ENCODE results near the gene LENEP.

Gene LENEP, protein sequence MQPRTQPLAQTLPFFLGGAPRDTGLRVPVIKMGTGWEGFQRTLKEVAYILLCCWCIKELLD

DNA sequence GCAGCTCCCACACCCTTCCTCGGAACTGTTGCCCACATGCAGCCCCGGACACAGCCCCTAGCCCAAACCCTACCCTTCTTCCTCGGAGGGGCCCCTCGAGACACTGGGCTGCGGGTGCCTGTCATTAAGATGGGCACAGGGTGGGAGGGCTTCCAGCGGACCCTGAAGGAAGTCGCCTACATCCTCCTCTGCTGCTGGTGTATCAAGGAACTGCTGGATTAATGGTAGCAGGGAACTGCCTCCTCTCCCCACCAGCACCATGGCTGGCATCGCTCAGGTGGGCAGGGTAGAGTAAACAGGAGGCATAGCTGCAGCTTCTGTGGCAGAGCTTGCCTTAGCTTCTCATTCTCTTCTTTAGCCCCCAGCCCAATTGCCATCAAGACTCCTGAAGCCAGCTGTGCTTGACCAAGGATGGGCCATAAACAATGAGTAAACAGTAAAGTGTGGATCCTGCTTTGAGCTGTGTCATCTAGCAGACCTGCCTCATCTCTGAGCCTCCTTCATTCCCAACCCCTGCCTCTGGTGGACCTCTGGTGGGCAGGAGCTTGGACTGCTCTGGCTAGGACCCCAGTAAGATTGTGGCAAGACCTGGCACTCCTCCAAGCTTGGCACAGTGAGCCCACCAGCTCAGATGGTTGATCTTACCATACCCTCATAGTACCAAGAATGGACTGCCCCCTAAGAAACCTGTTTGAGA lies at the start of gene LENEP:
Gene LENEP (plus strand): TSS at position 15 of the 697 bp plus-strand sequence. CDS start 22 bp downstream, at position 37.
- DNase-seq = no peak

DNA sequence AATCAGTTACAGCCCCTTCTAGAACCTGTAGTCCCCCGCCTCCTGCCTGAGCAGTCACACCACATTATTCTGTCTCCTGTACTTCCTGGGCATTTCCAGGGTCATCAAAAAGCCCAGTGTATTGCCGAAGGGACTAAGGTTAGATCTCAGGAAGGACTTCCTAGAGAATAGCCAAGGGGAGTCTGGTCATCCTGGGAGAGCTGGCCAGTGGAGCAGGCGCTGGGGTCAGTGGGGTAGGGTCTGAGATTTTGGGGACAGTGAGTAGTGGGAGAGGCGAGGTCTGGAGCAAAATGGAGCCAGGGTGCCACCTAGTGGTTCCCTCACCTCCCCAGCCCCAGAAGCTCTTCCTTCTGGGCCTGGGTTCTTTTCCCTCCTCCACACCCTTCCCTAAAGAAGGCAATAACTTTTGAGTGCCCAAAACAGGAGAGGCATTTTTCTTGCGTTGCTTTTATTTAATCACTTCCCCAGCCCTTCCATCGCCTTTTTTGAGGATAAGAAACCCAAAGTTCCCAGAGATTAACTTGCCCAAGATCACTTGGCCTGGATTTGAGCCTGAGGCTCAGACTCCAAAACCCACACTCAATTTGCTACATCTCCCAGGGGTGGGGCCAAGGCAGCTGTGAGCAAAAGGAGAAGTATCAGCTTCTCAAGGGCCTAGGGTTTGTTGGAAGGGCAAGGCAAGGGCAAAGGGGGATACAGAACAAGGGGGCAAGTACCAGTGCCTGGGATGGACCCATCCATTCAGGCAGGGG lies 49.6 kb upstream of the LENEP start:
- peak; percentile 33 to 52 for DNase-seq

DNA sequence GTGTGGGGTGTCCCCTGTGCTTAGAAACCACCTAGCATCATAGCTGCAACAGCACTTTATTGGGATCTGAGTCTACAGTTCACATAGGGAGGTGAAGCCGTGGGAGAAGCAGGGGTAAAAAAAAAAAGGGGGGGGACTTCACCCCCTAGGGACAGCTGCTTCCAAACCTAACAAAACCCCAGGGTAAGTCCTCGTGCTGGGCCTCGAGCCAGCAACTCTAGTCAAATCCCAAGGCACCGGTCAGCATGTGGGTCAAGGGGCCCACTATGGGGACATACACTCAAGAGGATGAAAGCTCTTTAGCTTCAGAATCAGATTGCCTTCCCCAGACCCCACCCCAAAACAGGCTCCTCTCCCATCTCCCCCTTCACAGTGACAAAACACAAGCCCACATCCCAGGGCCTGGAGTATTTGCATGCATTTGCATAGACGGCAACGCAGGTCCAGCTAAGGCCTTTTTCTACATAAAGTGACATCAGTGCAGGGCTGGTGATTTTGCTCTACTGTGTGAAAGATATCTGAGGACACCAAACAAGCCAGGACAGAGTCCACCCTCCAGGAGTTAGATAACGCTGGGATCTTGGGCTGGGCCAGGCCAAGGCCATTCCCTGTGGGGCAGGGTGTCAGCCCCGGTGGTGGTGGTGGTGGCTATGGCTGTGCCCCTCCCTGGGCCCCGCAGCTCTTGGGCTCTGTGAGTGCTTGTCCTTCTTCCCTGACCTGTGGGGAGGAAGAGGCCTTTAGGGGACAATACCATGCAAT lies 48.8 kb upstream of the LENEP start:
- DNase-seq = no peak

DNA sequence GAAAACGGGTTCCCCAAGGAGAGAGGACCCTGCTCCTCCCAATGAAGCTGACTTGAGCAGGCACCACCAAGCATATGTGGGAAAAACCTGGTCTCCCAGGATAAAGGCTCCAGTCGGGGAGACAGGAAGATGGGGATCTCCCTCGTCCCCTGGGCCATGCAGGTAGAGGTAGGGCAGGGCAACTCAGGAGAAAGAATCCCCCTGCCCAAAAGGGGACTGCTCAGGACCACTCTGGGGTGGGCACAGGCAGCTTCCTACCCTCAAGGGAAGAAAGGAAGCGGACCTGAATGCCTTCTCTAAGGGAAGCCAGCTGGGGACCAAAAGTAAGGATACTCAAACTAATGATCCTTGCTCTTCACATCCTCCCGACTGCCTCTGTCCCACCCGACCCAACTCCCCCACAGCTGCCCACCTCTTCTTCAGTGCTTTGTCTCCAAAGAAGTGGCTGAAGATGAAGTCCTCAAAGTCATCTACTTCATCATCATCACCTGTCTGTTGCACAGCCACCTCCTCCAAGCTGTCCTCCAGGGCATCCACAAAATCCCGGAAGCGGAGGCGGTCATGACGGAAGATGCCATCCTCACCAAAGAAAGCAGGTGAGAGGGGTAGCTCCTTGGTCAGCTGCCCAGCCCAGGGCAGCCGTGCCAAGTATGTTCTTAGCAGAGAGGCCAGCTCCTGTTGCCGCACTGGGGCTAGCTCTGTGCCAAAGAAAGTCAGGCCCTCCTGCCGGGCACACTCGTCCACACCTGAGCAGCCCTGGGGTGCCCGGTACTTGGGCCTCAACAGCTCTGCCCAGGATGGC lies 48.0 kb upstream of the LENEP start:
- no peak for DNase-seq

DNA sequence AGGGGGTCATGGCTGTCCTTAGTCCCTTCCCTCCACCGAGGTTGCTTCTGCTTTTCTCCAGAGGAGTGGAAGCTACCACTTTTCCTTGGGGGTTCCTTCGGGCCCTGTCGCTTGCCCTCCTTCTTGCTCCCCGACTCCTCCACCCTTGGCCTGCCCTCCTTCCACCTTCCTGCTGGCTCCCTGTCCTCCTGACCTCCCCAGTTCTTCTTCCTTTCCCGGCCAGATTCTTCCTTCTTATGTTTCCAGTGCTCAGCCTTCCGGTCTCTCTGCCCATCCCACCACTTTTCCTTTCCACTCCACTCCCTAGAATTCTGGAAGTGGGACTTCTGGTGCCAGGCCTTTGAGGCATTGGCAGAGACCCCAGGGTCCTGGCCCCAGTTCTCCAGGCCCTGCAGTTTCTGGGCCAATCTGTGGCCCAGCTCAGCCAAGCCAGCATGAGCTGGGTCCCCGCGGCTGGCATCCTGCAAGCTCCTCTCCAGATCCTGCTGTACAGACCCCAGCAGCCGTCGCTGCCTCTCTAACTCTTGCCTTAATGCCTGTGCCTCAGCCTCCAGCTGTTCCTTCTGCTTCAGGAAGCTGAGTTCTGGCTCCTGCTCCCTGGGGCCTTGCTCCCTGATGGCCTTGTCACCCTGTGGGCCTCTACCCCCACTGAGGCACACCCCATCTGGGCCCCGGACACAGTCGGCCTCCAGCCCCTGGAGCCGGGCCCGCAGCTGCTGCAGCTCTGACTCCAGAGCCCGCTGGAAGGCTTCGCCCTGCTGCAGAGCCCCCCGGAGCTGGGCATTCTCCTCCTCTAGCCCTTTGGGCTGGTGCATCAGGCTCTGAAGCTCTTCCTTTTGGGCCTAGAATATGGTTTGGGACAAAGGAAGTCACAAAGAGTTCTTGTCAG lies 47.2 kb upstream of the LENEP start:
- DNase-seq = no peak

DNA sequence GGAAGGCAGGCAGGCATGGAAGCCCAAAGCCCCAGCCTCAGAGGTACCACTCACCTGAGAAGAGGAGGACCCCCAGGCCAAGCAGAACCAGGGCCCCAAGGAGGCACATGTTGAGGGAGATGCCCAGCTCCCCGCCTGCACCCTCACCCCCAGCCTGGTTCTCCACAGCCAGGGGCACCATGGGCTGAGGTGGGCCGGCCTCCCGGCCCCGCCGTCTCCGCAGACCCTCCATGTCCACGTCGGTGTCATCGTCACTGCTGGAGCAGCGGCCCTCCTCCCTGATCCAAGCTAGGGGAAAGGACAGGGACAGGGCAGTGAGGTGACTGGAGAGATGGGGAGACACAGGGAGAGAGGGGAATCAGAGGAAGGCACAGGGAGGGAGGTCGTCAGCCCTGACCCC lies 45.3 kb upstream of the LENEP start:
- DNase-seq = no peak

DNA sequence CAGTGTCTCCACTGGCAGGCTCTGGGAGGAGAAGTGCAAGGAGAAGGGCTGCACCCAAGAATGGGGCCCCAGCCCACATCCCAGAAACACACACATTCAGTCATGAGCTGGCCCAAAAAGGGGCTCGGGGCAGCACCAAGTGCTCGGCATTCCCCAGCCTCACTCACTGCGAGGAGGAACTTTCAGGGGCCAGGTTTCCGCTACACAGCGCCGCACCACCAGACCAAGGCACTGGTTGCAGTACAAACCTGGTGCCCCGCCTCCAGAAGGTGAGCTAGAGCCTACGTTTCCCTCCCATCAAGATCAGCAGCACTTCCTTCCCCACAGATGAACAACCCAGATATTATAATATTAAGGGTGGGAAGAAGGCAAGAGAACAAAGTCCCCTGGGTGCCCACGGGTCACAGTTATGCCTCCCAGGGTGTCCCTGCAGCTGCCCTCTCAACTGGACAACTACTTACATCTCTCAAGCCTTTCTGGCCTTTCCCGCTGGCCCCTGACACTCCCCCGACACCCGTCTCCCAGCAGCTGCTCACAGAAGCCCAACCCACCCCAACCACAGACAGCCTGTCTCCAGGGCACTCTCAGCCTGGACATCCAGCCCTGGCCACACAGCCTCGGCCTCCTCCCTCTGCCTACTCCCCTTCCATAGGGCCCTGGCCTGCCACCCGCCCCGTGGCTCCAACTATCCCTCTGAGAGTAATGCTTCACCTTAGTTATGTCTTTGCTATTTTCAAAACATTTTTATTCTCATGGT lies 41.3 kb upstream of the LENEP start:
- peak; percentile 71 to 81 for DNase-seq

DNA sequence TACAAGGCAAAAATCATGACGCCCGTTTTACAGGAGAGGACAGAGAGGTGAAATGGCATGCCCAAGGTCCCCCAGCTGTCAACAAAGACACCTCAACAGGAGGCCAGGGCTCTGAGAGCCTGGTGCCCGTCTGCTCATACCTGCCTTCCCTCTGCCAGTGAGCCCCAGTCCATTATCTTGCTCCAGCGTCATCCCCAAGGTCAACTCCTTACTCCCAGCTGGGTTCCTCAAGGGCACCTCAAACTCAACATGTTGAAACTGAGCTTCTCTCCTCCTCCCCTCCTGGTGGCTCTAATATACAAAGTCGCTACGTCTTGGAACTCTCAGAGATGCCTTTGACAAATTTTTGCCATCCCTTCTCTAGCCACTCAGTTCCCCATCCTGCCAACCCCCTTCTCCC lies 40.7 kb upstream of the LENEP start:
- DNase-seq = peak in 1 of 2 donors; percentile 29

DNA sequence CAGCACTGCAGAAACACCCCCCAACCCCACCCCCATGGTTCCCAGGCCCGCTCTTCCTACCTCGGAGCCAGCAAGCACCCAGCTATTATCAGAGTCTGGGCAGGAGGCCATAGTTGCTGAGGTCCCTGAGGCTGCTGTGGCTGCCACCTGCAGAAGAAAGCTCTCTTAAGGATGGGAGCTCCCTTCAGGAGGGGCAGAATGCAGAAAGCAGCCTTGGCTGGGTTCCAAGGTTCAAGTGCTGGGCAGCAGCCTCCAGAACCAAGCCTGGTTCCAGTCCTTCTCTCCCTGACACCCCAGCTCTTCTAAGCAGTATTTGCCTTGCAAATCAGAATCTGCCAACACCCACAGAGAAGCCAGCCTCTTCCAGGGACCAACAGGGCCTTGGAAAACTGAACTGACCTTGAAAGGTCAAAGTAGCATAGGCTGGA lies 39.8 kb upstream of the LENEP start:
- no peak for DNase-seq

DNA sequence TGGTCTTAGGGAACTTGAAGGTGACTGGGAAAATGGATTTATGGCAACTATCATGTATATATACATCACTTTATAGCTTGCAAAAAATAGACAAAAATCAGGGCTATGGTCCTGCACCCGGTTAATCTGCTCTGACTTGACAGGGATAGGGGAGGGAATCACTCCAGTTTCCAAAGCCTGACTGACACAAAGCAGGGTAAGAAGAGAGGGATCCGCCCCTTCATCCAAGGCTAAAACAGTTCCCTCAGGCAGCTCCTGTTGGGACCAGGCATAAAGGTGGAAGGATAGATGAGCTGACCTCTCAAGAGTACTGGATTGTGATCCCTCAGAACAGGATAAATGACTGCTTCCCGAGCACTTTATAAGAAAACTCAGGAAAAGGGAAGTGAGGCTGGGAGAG lies 38.8 kb upstream of the LENEP start:
- no peak for DNase-seq

DNA sequence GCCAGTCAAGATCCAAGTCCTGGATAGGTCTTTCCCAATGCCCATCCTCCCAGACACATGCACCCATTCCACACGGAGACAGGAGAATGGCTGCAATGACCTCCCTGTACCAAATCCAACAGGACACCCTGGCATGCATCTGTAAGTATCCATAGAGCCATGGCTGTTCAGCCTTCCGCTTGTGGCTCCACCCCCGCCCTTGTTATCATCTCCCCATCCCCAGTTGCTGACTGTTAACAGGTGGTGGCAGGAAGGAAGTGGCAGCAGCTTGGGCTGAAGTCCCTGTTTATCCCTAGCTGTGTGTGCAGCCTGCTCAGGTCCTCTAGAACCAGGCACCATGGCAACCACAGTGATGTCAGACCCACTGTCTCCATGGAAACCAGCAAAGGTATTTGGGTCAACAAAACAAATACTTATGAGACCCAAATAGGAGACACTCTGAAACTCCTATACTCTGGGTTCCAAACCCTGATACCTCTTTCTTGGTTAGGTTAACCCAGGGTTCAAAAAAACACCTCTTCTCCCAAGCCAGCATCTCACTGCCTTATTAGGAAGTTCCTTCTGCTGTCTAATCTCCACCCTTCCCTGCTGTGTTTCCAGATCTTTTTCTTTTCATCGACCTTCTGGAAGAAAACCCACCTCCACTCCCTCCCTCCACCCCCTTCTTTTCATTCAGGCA lies 38.2 kb upstream of the LENEP start:
- DNase-seq = peak; percentile 98 to 99

DNA sequence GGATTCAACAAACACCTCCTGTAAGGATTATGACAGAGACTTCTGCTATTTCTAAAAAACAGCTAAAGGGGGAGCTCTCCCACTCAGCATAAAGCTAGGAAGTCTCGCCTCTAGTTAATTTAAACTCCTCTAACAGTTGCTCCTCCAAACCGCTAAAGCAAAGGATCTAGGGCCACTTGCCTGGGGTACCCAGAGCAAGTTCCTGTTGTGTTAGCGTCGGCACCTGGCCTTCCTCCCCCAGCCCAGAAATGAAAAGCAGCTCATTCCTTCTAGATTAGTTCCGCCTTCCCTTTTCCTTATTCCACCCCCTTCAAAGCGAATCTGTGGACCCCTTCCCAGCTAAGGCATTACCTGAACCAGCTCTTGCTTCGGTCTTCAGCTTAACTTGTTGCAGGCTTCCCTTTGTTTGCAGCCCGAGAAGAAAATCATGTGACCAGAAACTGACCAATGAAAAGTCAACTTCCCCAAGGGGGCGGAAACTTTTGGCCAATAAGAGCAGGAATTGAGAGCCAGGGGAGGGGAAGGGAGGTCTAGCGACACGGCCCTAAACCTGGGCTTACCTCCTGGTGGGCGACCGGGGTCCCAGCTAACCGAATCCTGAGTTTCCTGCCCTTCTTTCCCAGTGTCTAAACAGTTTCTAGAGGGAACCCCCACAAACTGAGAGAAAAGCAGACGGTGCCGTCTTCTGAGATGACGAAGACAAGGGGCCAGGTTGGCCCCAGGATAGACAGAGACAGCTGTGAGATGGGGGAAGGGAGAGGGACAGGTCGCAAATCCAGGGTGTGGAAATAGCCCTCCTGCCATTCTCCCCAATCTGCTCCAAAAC lies 37.5 kb upstream of the LENEP start, which contains the start of gene PBXIP1:
Gene PBXIP1 (minus strand): TSS at position 382 of the 826 bp plus-strand sequence. CDS start 2,378 bp downstream, outside the sequence.
- peak; percentile 94 to 97 for DNase-seq

DNA sequence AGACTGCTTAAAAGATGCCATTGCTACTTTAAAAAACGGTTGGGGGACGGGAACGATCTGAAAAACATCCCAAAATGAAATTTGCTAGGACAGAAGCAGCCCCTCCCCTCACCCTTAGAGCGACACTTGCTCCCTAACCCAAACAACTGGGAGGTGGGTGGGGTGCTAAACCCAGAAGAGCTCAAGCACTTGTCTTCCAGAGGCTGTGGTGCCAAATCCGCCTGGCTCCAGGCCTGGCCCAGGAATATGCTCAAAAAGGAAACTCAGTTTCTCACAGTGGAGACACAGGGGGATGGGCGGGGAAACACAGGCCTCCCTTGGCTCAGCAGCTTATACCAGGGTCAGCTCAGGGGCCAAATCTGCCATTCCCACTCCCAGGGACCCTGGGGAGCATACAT lies 36.8 kb upstream of the LENEP start:
- no peak for DNase-seq

DNA sequence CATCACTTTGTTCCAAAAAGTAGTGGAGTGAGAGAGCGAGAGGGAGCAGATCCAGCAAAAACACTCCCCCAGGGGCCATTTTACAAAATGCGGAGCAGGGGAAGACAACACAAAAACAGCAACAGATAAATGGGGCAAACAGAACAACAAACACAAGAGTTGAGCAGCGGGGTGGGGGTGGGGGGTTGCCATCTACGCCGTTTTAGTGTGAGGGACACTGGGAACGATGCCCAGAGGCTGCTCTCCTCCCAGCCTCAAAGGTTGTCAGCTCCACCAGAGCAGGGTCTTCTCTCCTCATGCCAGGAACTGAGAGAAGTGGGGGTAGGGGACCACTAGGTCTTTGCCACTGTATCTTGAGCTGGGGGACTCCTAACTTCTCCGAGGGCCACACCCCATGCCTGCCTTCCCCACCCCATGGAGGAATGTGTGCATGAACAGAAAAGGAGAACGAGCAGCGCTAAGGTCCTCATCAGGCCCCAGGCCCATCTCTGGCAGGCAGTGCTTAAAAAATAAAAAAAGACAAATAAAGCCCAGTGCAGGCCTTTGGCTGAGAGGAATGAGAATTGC lies 36.2 kb upstream of the LENEP start:
- no peak for DNase-seq

DNA sequence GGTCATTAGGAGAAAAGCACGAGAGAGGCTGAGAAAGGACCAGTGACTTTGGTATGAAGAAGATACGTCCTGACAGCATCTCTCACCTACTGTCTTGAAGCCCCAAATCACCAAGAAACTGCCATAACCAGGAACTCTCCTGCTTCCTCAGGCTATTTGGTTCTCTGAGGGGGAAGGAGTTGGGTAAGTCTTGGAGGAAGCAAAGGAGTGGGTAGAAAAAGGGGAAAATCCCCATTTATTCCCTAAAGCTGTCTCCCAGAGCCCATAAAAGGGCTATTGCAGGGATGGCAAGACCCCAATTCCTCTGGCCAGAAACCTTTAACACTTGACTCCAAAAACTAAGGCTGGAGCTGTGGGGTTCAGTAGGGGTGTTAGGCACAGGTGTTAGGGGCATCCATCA lies 35.4 kb upstream of the LENEP start:
- no peak for DNase-seq

DNA sequence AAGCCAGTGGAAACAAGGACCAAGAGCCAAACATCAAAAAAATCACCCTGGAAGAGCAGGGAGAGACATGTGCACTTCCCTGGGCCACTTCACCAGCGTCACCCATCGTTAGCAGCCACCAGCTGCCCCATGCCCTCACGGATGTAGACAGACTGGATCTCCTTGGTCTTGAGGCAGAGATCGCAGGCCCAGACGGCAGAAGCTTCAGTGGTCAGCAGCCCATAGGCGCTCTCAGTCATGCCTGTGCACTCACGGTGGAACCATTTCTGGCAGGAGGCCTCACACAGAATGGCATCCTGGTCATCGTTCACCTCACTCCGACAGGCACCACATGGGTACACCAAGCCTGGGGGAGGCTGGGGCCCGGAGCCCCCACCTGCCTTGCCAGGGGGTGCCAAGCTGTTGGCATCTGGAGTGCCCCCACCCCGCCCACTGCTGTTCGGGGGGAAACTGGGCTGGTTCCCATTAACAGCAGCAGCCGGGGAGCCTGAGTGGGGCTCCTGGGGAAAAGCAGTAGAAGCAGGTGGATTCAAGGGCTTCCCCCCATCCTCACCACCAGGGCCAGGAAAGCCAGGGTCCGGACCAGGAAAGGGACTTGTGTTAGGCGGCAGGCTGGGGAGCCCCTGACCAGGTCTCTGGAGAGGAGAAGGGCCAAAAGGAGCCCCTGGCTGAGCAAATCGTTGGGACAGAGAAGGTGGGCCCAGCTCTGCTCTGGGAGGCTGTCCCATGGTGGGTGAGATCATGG lies 34.5 kb upstream of the LENEP start:
- no peak for DNase-seq

DNA sequence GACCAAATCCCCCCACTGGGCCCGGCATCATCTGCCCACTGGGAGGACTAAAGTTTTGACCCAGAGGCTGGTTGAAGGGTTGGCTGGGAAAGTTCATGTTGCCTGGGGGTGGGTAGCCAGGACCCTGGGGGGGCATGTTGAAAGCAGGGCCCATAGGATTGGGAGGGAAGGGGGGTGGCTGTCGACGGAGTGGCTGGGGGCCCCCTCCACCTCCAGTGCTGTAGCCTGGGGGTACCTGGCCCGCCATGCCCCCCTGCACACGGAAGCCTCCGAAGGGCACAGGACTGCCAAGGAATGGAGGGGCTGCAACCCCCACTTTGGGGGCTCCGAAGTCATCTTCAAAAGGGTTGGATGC lies 34.0 kb upstream of the LENEP start:
- no peak for DNase-seq
